ENCODE measurements around the gene TKTL2.

DNA sequence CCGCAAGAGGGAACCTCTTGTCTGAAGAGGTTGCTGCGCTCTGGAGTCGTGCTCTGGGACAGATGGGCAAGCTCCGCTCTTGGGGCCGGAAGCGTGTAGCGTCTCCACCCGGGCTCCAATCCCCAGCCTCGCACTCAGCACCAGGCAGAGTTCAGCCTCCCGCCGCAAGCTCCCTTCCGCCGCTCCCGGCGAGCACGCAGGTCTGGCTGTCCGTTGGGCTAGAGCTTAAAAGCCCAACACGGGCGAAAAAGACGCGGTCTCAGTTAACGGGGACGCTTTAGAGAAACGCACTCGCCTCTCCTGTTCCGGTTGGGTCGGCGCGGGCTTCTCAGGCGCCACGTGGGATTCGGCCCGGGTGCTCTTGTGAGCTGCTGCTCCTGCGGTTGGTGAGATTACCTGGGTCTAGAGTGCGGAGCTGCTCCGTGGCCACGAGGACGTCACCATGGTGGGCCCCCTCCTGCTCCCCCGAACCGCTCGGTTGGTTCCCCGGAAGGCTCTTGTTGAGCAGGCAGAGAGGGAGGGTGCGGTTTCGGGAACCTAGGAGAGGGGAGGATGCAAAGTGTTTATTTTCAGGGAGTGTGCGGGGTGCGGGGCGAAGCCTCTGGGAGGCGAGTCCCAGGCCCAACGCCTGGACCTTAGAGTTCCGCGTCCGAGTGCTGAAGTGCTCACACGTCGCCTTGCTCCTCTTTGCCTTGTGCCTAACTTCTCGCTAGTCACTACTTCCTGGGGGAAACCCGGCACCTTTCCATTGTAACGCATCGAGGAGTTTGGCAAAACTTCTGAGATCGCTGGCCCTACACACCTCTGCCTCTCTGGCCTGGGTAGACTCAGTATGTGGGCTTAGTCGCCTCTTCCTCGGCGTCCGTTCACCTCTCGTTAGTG lies 21.0 kb upstream of the TKTL2 start, which contains the start of gene TMA16:
- TF ChIP-seq, protein P1, sequence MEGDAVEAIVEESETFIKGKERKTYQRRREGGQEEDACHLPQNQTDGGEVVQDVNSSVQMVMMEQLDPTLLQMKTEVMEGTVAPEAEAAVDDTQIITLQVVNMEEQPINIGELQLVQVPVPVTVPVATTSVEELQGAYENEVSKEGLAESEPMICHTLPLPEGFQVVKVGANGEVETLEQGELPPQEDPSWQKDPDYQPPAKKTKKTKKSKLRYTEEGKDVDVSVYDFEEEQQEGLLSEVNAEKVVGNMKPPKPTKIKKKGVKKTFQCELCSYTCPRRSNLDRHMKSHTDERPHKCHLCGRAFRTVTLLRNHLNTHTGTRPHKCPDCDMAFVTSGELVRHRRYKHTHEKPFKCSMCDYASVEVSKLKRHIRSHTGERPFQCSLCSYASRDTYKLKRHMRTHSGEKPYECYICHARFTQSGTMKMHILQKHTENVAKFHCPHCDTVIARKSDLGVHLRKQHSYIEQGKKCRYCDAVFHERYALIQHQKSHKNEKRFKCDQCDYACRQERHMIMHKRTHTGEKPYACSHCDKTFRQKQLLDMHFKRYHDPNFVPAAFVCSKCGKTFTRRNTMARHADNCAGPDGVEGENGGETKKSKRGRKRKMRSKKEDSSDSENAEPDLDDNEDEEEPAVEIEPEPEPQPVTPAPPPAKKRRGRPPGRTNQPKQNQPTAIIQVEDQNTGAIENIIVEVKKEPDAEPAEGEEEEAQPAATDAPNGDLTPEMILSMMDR (conservative IDR thresholded peaks at IDR 0.05; ENCODE audit: low read length), result no peak
- TF ChIP-seq EZH2phosphoT487 (IDR thresholded peaks at IDR 0.05; ENCODE audit: borderline replicate concordance), result no peak
